ENCODE results near the gene IGF1R.

The IGF1R gene

GRCh38 chr15:98863983-98864382 is 215.6 kb downstream of the IGF1R start:
- no peak overlapping the region for H3K9ac ChIP-seq (ENCODE audit: low read depth, low read length)
- no peak for DNase-seq
- H3K9me3 ChIP-seq (ENCODE audit: insufficient read depth, low read length, severe bottlenecking), result no peaks in the 10 kb centered on the region
- no peak overlapping the region for H3K4me2 ChIP-seq (ENCODE audit: insufficient read depth, low read length)
- ATAC-seq (ENCODE audit: insufficient read depth, low read depth), result no peak
- no peaks in the 10 kb centered on the region for H3K27me3 ChIP-seq (ENCODE audit: insufficient read depth, low read length, poor library complexity)
- H3K4me1 ChIP-seq (ENCODE audit: insufficient read depth, low read length), result peaks cover 68% of the 10 kb centered on the region
- no peak overlapping the region for H3K27ac ChIP-seq (ENCODE audit: low read length)
- H3K4me3 ChIP-seq (ENCODE audit: low read depth in 1 of 2, low read length in 2 of 2), result no peak overlapping the region
- no peak overlapping the region for H2AFZ ChIP-seq (ENCODE audit: low read depth, low read length)
- no peaks in the 10 kb centered on the region for H3K36me3 ChIP-seq (ENCODE audit: insufficient read depth, low read length)
- H3K79me2 ChIP-seq (ENCODE audit: insufficient read depth, low read length), result peaks cover 70% of the 10 kb centered on the region
- no peaks in the 10 kb centered on the region; the same call in 1 of the 2 replicates for H4K20me1 ChIP-seq (ENCODE audit: insufficient read depth, low read length)
- no peak for TF ChIP-seq EZH2 (IDR thresholded peaks at IDR 0.05; ENCODE audit: borderline replicate concordance, low read depth, low read length, severe bottlenecking)
- TF ChIP-seq CTCF (IDR thresholded peaks at IDR 0.05; ENCODE audit: borderline replicate concordance, extremely low read depth, low read length, poor library complexity, severe bottlenecking), result no peak

GRCh38 chr15:98865397-98866339 is 217.3 kb downstream of the IGF1R start:
- ATAC-seq (ENCODE audit: insufficient read depth, low read depth) (peak; percentile 82), DNase-seq (peak; percentile 86)
- Histone ChIP-seq H2AFZ (ENCODE audit: low read depth, low read length) (peak overlapping the region; percentile 68), H3K27ac (ENCODE audit: low read length) (peak overlapping the region; percentile 91), H4K20me1 (ENCODE audit: insufficient read depth, low read length) (no peaks in the 10 kb centered on the region; the same call in none of the 2 replicates), H3K4me2 (ENCODE audit: insufficient read depth, low read length) (peak overlapping the region; percentile 77), H3K27me3 (ENCODE audit: insufficient read depth, low read length, poor library complexity) (no peaks in the 10 kb centered on the region), H3K9ac (ENCODE audit: low read depth, low read length) (peak overlapping the region; percentile 63), H3K79me2 (ENCODE audit: insufficient read depth, low read length) (peaks cover 85% of the 10 kb centered on the region), H3K4me3 (ENCODE audit: low read depth in 1 of 2, low read length in 2 of 2) (peak overlapping the region; percentile 36 to 56; a peak in 3 of 4 replicates), H3K9me3 (ENCODE audit: insufficient read depth, low read length, severe bottlenecking) (no peaks in the 10 kb centered on the region), H3K4me1 (ENCODE audit: insufficient read depth, low read length) (peaks cover 55% of the 10 kb centered on the region), H3K36me3 (ENCODE audit: insufficient read depth, low read length) (no peaks in the 10 kb centered on the region)
- TF ChIP-seq EZH2 (IDR thresholded peaks at IDR 0.05; ENCODE audit: borderline replicate concordance, low read depth, low read length, severe bottlenecking) (no peak), CTCF (IDR thresholded peaks at IDR 0.05; ENCODE audit: borderline replicate concordance, extremely low read depth, low read length, poor library complexity, severe bottlenecking) (no peak)

GRCh38 chr15:98866511-98866910 is 218.2 kb downstream of the IGF1R start:
- no peak for TF ChIP-seq EZH2 (IDR thresholded peaks at IDR 0.05; ENCODE audit: borderline replicate concordance, low read depth, low read length, severe bottlenecking)
- TF ChIP-seq CTCF (IDR thresholded peaks at IDR 0.05; ENCODE audit: borderline replicate concordance, extremely low read depth, low read length, poor library complexity, severe bottlenecking), result no peak
- H3K4me2 ChIP-seq (ENCODE audit: insufficient read depth, low read length), result peak overlapping the region; percentile 77
- ATAC-seq (ENCODE audit: insufficient read depth, low read depth) (no peak), DNase-seq (no peak)
- no peaks in the 10 kb centered on the region for H3K27me3 ChIP-seq (ENCODE audit: insufficient read depth, low read length, poor library complexity)
- H3K4me3 ChIP-seq (ENCODE audit: low read depth in 1 of 2, low read length in 2 of 2), result peak overlapping the region; percentile 36 to 56; a peak in 3 of 4 replicates
- peaks cover 88% of the 10 kb centered on the region for H3K79me2 ChIP-seq (ENCODE audit: insufficient read depth, low read length)
- H3K9ac ChIP-seq (ENCODE audit: low read depth, low read length), result peak overlapping the region; percentile 63
- H3K36me3 ChIP-seq (ENCODE audit: insufficient read depth, low read length), result no peaks in the 10 kb centered on the region
- H2AFZ ChIP-seq (ENCODE audit: low read depth, low read length), result peak overlapping the region; percentile 68; the same call in 1 of the 2 replicates
- H4K20me1 ChIP-seq (ENCODE audit: insufficient read depth, low read length), result no peaks in the 10 kb centered on the region; the same call in none of the 2 replicates
- peaks cover 46% of the 10 kb centered on the region for H3K4me1 ChIP-seq (ENCODE audit: insufficient read depth, low read length)
- peak overlapping the region; percentile 91 for H3K27ac ChIP-seq (ENCODE audit: low read length)
- H3K9me3 ChIP-seq (ENCODE audit: insufficient read depth, low read length, severe bottlenecking), result no peaks in the 10 kb centered on the region

Measured in DND-41 (cell line).